ENCODE data around the gene IMPDH2.

IMPDH2 gene

GRCh38 chr3:49029563-49029884, 326 bp upstream of the IMPDH2 start:
- TF ChIP-seq POLR2AphosphoS5 (IDR thresholded peaks at IDR 0.05; ENCODE audit: low read depth, low read length): no peak
- DNase-seq (ENCODE audit: insufficient read length) (no peak), FAIRE-seq (no peak)

GRCh38 chr3:49028298-49028672, 913 bp downstream of the IMPDH2 start:
- TF ChIP-seq TAF1 (IDR thresholded peaks at IDR 0.05; ENCODE audit: borderline replicate concordance, low read depth, low read length): no peak
- DNase-seq (ENCODE audit: insufficient read length): no peak
- FAIRE-seq: no peak

GRCh38 chr3:49027634-49028033, 1.6 kb downstream of the IMPDH2 start:
- FAIRE-seq (no peak), DNase-seq (ENCODE audit: insufficient read length) (no peak)
- TF ChIP-seq POLR2A (IDR thresholded peaks at IDR 0.05; ENCODE audit: low read depth, low read length) (no peak; the same call in 1 of the 2 replicates), TAF1 (IDR thresholded peaks at IDR 0.05; ENCODE audit: borderline replicate concordance, low read depth, low read length) (no peak), POLR2AphosphoS5 (IDR thresholded peaks at IDR 0.05; ENCODE audit: low read depth, low read length) (no peak; the same call in 1 of the 2 replicates)

GRCh38 chr3:49026536-49026935, 2.7 kb downstream of the IMPDH2 start:
- FAIRE-seq (no peak), DNase-seq (ENCODE audit: insufficient read length) (no peak)
- TF ChIP-seq POLR2A (IDR thresholded peaks at IDR 0.05; ENCODE audit: low read depth, low read length) (no peak), POLR2AphosphoS5 (IDR thresholded peaks at IDR 0.05; ENCODE audit: low read depth, low read length) (peak; percentile 55; the same call in 1 of the 2 replicates), TAF1 (IDR thresholded peaks at IDR 0.05; ENCODE audit: borderline replicate concordance, low read depth, low read length) (no peak)

GRCh38 chr3:49025793-49026520, 3.2 kb downstream of the IMPDH2 start:
- TF ChIP-seq TAF1 (IDR thresholded peaks at IDR 0.05; ENCODE audit: borderline replicate concordance, low read depth, low read length) (no peak), POLR2AphosphoS5 (IDR thresholded peaks at IDR 0.05; ENCODE audit: low read depth, low read length) (no peak; the same call in 1 of the 2 replicates), POLR2A (IDR thresholded peaks at IDR 0.05; ENCODE audit: low read depth, low read length) (peak; percentile 20; the same call in 1 of the 2 replicates)
- no peak for DNase-seq (ENCODE audit: insufficient read length)
- FAIRE-seq: no peak

GRCh38 chr3:49025005-49025792, 4.0 kb downstream of the IMPDH2 start:
- TF ChIP-seq POLR2A (IDR thresholded peaks at IDR 0.05; ENCODE audit: low read depth, low read length) (peak; percentile 61; the same call in 1 of the 2 replicates), POLR2AphosphoS5 (IDR thresholded peaks at IDR 0.05; ENCODE audit: low read depth, low read length) (peak; percentile 87), TAF1 (IDR thresholded peaks at IDR 0.05; ENCODE audit: borderline replicate concordance, low read depth, low read length) (no peak)
- DNase-seq (ENCODE audit: insufficient read length) (no peak), FAIRE-seq (no peak)

GRCh38 chr3:49024449-49024848, 4.7 kb downstream of the IMPDH2 start:
- DNase-seq (ENCODE audit: insufficient read length) (no peak), FAIRE-seq (no peak)
- TF ChIP-seq POLR2A (IDR thresholded peaks at IDR 0.05; ENCODE audit: low read depth, low read length): peak; percentile 44
- no peak for TF ChIP-seq POLR2AphosphoS5 (IDR thresholded peaks at IDR 0.05; ENCODE audit: low read depth, low read length)

GRCh38 chr3:49023775-49024174, 5.4 kb downstream of the IMPDH2 start:
- no peak for FAIRE-seq
- TF ChIP-seq POLR2A (IDR thresholded peaks at IDR 0.05; ENCODE audit: low read depth, low read length): no peak
- no peak for TF ChIP-seq POLR2AphosphoS5 (IDR thresholded peaks at IDR 0.05; ENCODE audit: low read depth, low read length)
- no peak for TF ChIP-seq TAF1 (IDR thresholded peaks at IDR 0.05; ENCODE audit: borderline replicate concordance, low read depth, low read length)
- no peak for DNase-seq (ENCODE audit: insufficient read length)

- TF ChIP-seq POLR2A (IDR thresholded peaks at IDR 0.05; ENCODE audit: low read depth, low read length) (peak; percentile 74), POLR2AphosphoS5 (IDR thresholded peaks at IDR 0.05; ENCODE audit: low read depth, low read length) (peak; percentile 47; the same call in 1 of the 2 replicates), TAF1 (IDR thresholded peaks at IDR 0.05; ENCODE audit: borderline replicate concordance, low read depth, low read length) (no peak)
- FAIRE-seq: no peak
These were observed 6.5 kb downstream of the IMPDH2 start for GRCh38 chr3:49022688-49023171.

GRCh38 chr3:49021813-49022687, 7.1 kb downstream of the IMPDH2 start, which contains the start of gene NDUFAF3:
Gene NDUFAF3 (plus strand): TSS chr3:49022121. CDS start chr3:49022145, 24 bp downstream.
- FAIRE-seq: peak; percentile 98
- DNase-seq (ENCODE audit: insufficient read length): peak; percentile 88
- TF ChIP-seq POLR2A (IDR thresholded peaks at IDR 0.05; ENCODE audit: low read depth, low read length) (peak; percentile 80), POLR2AphosphoS5 (IDR thresholded peaks at IDR 0.05; ENCODE audit: low read depth, low read length) (peak; percentile 91), TAF1 (IDR thresholded peaks at IDR 0.05; ENCODE audit: borderline replicate concordance, low read depth, low read length) (peak; percentile 79; the same call in 1 of the 2 replicates)

More at GRCh38 chr3:49022688-49023171, 6.5 kb downstream of the IMPDH2 start:
- no peak for DNase-seq (ENCODE audit: insufficient read length)

GRCh38 chr3:49021213-49021812, 7.9 kb downstream of the IMPDH2 start:
- no peak for FAIRE-seq
- TF ChIP-seq TAF1 (IDR thresholded peaks at IDR 0.05; ENCODE audit: borderline replicate concordance, low read depth, low read length): peak; percentile 95
- peak; percentile 100 for TF ChIP-seq POLR2A (IDR thresholded peaks at IDR 0.05; ENCODE audit: low read depth, low read length)
- TF ChIP-seq POLR2AphosphoS5 (IDR thresholded peaks at IDR 0.05; ENCODE audit: low read depth, low read length): peak; percentile 100
- DNase-seq (ENCODE audit: insufficient read length): peak; percentile 88
